ENCODE results near the gene THRB.

GRCh38 chr3:24310887-24311286, 183.8 kb downstream of the THRB start:
- no peak for TF ChIP-seq CTCF (IDR thresholded peaks at IDR 0.05; ENCODE audit: low read length)
- TF ChIP-seq EZH2 (IDR thresholded peaks at IDR 0.05; ENCODE audit: borderline replicate concordance, low read length), result no peak
